ENCODE measurements around the gene LHX6. TPM values are rescaled to one million over a fixed set of nuclear protein-coding genes. Genes with fewer than 3 reads are reported as not detected.

The LHX6 gene
- total RNA-seq, 1 experiment from 2014 or later: 4.1 TPM

DNA sequence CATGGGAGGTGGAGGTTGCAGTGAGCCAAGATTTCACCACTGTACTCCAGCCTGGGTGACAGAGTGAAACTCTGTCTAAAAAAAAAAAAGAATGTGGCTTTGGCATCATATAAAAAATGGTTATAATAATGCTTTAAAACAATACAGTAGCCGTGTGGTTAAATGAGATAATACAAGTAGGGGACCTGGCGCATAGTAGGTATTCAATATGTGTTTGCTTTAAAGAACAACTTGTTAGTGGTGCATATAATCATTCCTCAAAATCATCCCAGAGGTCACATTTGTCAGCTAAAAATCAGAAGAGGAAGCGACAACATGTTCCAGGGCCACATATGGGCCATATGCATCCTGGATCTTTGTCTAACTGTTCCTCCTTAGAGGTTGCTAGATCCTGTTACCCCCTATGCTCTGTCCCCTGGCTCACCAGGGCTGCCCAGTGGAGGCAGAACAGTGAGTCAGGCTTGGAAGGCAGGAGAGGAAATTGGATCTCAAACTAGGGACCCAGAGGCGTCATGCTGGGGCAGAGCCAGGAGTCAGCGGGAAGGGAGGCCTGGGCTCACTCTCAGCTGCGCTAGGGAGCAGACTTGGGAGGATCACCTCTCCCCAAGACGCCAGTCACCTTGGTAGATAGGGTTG lies 27.7 kb downstream of the LHX6 start:
- ATAC-seq (no peak), DNase-seq (ENCODE audit: low read depth, low spot score) (no peak)
- H3K27ac ChIP-seq (ENCODE audit: low read depth, low read length): no peak overlapping the region
- H3K9me2 ChIP-seq (ENCODE audit: insufficient read depth): no peaks in the 10 kb centered on the region
- no peak for TF ChIP-seq EGR1 (IDR thresholded peaks at IDR 0.05; ENCODE audit: low read depth)
- TF ChIP-seq POLR2A (IDR thresholded peaks at IDR 0.05; ENCODE audit: borderline replicate concordance, extremely low read depth, insufficient read depth, insufficient read length): no peak
- TF ChIP-seq CEBPB (IDR thresholded peaks at IDR 0.05; ENCODE audit: low read depth): no peak
- no peak for TF ChIP-seq SIN3A (IDR thresholded peaks at IDR 0.05; ENCODE audit: low read depth)
- TF ChIP-seq SRF (IDR thresholded peaks at IDR 0.05; ENCODE audit: low read depth): no peak
- TF ChIP-seq YY1 (IDR thresholded peaks at IDR 0.05; ENCODE audit: extremely low read depth, insufficient replicate concordance, low read depth, low read length): no peak
- TF ChIP-seq, protein P1, sequence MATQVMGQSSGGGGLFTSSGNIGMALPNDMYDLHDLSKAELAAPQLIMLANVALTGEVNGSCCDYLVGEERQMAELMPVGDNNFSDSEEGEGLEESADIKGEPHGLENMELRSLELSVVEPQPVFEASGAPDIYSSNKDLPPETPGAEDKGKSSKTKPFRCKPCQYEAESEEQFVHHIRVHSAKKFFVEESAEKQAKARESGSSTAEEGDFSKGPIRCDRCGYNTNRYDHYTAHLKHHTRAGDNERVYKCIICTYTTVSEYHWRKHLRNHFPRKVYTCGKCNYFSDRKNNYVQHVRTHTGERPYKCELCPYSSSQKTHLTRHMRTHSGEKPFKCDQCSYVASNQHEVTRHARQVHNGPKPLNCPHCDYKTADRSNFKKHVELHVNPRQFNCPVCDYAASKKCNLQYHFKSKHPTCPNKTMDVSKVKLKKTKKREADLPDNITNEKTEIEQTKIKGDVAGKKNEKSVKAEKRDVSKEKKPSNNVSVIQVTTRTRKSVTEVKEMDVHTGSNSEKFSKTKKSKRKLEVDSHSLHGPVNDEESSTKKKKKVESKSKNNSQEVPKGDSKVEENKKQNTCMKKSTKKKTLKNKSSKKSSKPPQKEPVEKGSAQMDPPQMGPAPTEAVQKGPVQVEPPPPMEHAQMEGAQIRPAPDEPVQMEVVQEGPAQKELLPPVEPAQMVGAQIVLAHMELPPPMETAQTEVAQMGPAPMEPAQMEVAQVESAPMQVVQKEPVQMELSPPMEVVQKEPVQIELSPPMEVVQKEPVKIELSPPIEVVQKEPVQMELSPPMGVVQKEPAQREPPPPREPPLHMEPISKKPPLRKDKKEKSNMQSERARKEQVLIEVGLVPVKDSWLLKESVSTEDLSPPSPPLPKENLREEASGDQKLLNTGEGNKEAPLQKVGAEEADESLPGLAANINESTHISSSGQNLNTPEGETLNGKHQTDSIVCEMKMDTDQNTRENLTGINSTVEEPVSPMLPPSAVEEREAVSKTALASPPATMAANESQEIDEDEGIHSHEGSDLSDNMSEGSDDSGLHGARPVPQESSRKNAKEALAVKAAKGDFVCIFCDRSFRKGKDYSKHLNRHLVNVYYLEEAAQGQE (IDR thresholded peaks at IDR 0.05; ENCODE audit: low read depth): no peak
- TF ChIP-seq ATF3 (IDR thresholded peaks at IDR 0.05): no peak
- no peak for TF ChIP-seq FOSL1 (IDR thresholded peaks at IDR 0.05; ENCODE audit: low read depth)
- TF ChIP-seq ZNF274 (IDR thresholded peaks at IDR 0.05; ENCODE audit: low read depth, low read length): no peak
- TF ChIP-seq ZBTB33 (IDR thresholded peaks at IDR 0.05; ENCODE audit: extremely low read depth, insufficient replicate concordance, low read length): no peak
- TF ChIP-seq EZH2phosphoT487 (IDR thresholded peaks at IDR 0.05; ENCODE audit: borderline replicate concordance): no peak
- TF ChIP-seq ELF1 (IDR thresholded peaks at IDR 0.05; ENCODE audit: borderline replicate concordance, low read depth): no peak
- TF ChIP-seq CTCF (IDR thresholded peaks at IDR 0.05 in 2 of 3, conservative IDR thresholded peaks at IDR 0.05 in 1 of 3; ENCODE audit: borderline replicate concordance in 1 of 3, insufficient read depth in 1 of 3, low read depth in 2 of 3, low read length in 2 of 3): no peak
- H3K79me2 ChIP-seq (ENCODE audit: insufficient read depth, low read length): no peaks in the 10 kb centered on the region
- H3K4me3 ChIP-seq (replicated peaks in 1 of 2; ENCODE audit: low read depth in 1 of 2, low read length in 2 of 2): no peak overlapping the region
- intact Hi-C loops (cut with micrococcal nuclease): no loop called here
- ChIA-PET CTCF (no interaction called here), POLR2A (no interaction called here), RAD21 (ENCODE audit: low non-redundant PET in 1 of 2, low total read pairs in 2 of 2, uncharacterized antibody in 2 of 2, unreplicated experiment in 2 of 2) (no interaction called here)
- H3K4me2 ChIP-seq (ENCODE audit: low read length): no peak overlapping the region
- no peaks in the 10 kb centered on the region for H4K20me1 ChIP-seq (ENCODE audit: insufficient read depth)
- no peak overlapping the region for H3K9ac ChIP-seq (ENCODE audit: low read length)
- H3K4me1 ChIP-seq (ENCODE audit: control insufficient read depth in 1 of 2, insufficient read depth in 2 of 2, low read length in 2 of 2): peaks cover 4 to 5% of the 10 kb centered on the region in 2 experiments; a peak in 3 of 4 replicates
- no peaks in the 10 kb centered on the region for H3K36me3 ChIP-seq (ENCODE audit: control insufficient read depth in 1 of 2, insufficient read depth in 2 of 2, low read length in 2 of 2)
- no peaks in the 10 kb centered on the region for H3K27me3 ChIP-seq (ENCODE audit: insufficient read depth, low read length)
- no peak overlapping the region for H2AFZ ChIP-seq (ENCODE audit: low read depth, low read length, poor library complexity, severe bottlenecking)
- no TSS peak for BruUV-seq (replicated peaks)
- H3K9me3 ChIP-seq (ENCODE audit: control insufficient read depth in 1 of 2, insufficient read depth in 1 of 2, low read depth in 1 of 2, low read length in 2 of 2): no peaks in the 10 kb centered on the region
